Activated CD4-positive, alpha-beta T cell treated with anti-CD3 and anti-CD28 coated beads for 36 hours (primary cell): ENCODE measurements around the gene CATSPER3. TPM values are rescaled to one million over a fixed set of nuclear protein-coding genes. Genes with fewer than 3 reads are reported as not detected.

Experiments used
- ATAC-seq: fragments of 200-7000 bp; cut with Tn5 transposase; one replicate; pipeline ENCODE4 v1.10.0; 2021; ENCODE audit warnings: mild to moderate bottlenecking, moderate library complexity
- CTCF ChIA-PET: fragments of 350-600 bp; sonication (Branson Sonifier 250); formaldehyde crosslinking; loops from one replicate; lab custom pipeline; 2021; ENCODE audit warnings: antibody characterized with exemption; lab: Charles Lee
- POLR2A ChIA-PET: fragments of 350-600 bp; sonication (Branson Sonifier 250); formaldehyde crosslinking; loops from one replicate; lab custom pipeline; 2021; ENCODE audit warnings: antibody characterized with exemption, inconsistent platforms; lab: Charles Lee
- DNase-seq: peaks from one replicate; pipeline ENCODE4 v3.0.0-alpha.2; 2020
- H3K27ac Mint-ChIP-seq: one replicate; pipeline ENCODE4 v1.8.0; 2021; ENCODE audit warnings: mixed read lengths
- H3K27me3 Mint-ChIP-seq: one replicate; pipeline ENCODE4 v1.8.0; 2021; ENCODE audit warnings: mixed read lengths
- H3K36me3 Mint-ChIP-seq: one replicate; pipeline ENCODE4 v1.8.0; 2021; ENCODE audit warnings: low read depth, mixed read lengths
- H3K4me1 Mint-ChIP-seq: one replicate; pipeline ENCODE4 v1.8.0; 2021; ENCODE audit warnings: mixed read lengths
- H3K4me3 Mint-ChIP-seq: one replicate; pipeline ENCODE4 v1.8.0; 2021; ENCODE audit warnings: mild to moderate bottlenecking, moderate library complexity, mixed read lengths
- H3K9me3 Mint-ChIP-seq: one replicate; pipeline ENCODE4 v1.8.0; 2021; ENCODE audit warnings: low read depth, mixed read lengths
- intact Hi-C, 2 experiments: fragments of 100-400 bp; cut with DNase I in 1 of 2; cut with micrococcal nuclease in 1 of 2; formaldehyde crosslinking; loops; one replicate each; pipeline versions ENCODE4 v1.14.2 to v1.15.1; 2022 to 2024; cut with DNase I, micrococcal nuclease
- total RNA-seq, 2 experiments: library from RNA; stranded (reverse); gene quantifications; one replicate each; pipeline ENCODE4 v1.2.3, GENCODE V29; 2021

Gene CATSPER3
- total RNA-seq, 2 experiments from 2014 or later: 0.40 to 0.69 TPM

- ChIA-PET CTCF (interaction anchor here (0.6 kb wide), 1 partner anchor 99 kb away, joined by 3 read pairs; no protein-coding TSS in a partner anchor), POLR2A (no interaction called here)
- peaks cover 72% of the 10 kb centered on the region for H3K27me3 Mint-ChIP-seq
- peak overlapping the region; percentile 44 for H3K4me3 Mint-ChIP-seq
- intact Hi-C loops: loop anchor here (2.0 to 10.0 kb wide), 3 partner anchors 67 to 160 kb away; no protein-coding TSS in a partner anchor
- H3K36me3 Mint-ChIP-seq: peaks cover 4% of the 10 kb centered on the region
- H3K4me1 Mint-ChIP-seq: peaks cover 35% of the 10 kb centered on the region
- H3K9me3 Mint-ChIP-seq: peaks cover 4% of the 10 kb centered on the region
- no peak overlapping the region for H3K27ac Mint-ChIP-seq
- DNase-seq (no peak), ATAC-seq (no peak)
These were observed 64.3 kb downstream of the CATSPER3 start for GRCh38 chr5:135031813-135032694.

GRCh38 chr5:135032695-135032998 is 64.9 kb downstream of the CATSPER3 start:
- H3K27me3 Mint-ChIP-seq: peaks cover 73% of the 10 kb centered on the region
- DNase-seq (no peak), ATAC-seq (no peak)
- intact Hi-C loops: loop anchor here (2.0 to 10.0 kb wide), 3 partner anchors 68 to 160 kb away; no protein-coding TSS in a partner anchor
- peaks cover 4% of the 10 kb centered on the region for H3K9me3 Mint-ChIP-seq
- H3K27ac Mint-ChIP-seq: no peak overlapping the region
- ChIA-PET POLR2A (no interaction called here), CTCF (interaction anchor here (1.2 kb wide), 1 partner anchor 159 kb away, joined by 4 read pairs; no protein-coding TSS in a partner anchor)
- peak overlapping the region; percentile 44 for H3K4me3 Mint-ChIP-seq
- H3K36me3 Mint-ChIP-seq: peaks cover 2% of the 10 kb centered on the region
- H3K4me1 Mint-ChIP-seq: peaks cover 35% of the 10 kb centered on the region

GRCh38 chr5:135032999-135033861 is 65.5 kb downstream of the CATSPER3 start:
- POLR2A ChIA-PET: no interaction called here
- intact Hi-C loops: loop anchor here (2.0 to 10.0 kb wide), 3 partner anchors 68 to 159 kb away; no protein-coding TSS in a partner anchor
- CTCF ChIA-PET: interaction anchor here (0.6 to 1.2 kb wide), 4 partner anchors 129 to 328 kb away, joined by 3 to 4 read pairs (median 3); no protein-coding TSS in a partner anchor
- peak overlapping the region; percentile 62 for H3K4me3 Mint-ChIP-seq
- H3K36me3 Mint-ChIP-seq: peaks cover 2% of the 10 kb centered on the region
- H3K27me3 Mint-ChIP-seq: peaks cover 78% of the 10 kb centered on the region
- H3K4me1 Mint-ChIP-seq: peaks cover 35% of the 10 kb centered on the region
- peaks cover 4% of the 10 kb centered on the region for H3K9me3 Mint-ChIP-seq
- no peak overlapping the region for H3K27ac Mint-ChIP-seq
- peak; percentile 53 for DNase-seq
- ATAC-seq: peak; percentile 34

- H3K27ac Mint-ChIP-seq: no peak within 1 kb of the TSS
- intact Hi-C loops: loop anchor here (2.0 to 10.0 kb wide), 3 partner anchors 69 to 158 kb away; no protein-coding TSS in a partner anchor
- peaks cover 4% of the 10 kb centered on the region for H3K9me3 Mint-ChIP-seq
- DNase-seq (no peak), ATAC-seq (peak; percentile 37)
- peak within 1 kb of the TSS; percentile 63 for H3K4me3 Mint-ChIP-seq
- peaks cover 33% of the 10 kb centered on the region for H3K4me1 Mint-ChIP-seq
- POLR2A ChIA-PET: no interaction called here
- CTCF ChIA-PET: interaction anchor here (0.6 to 1.2 kb wide), 3 partner anchors 156 to 329 kb away, joined by 3 to 4 read pairs (median 3); no protein-coding TSS in a partner anchor
- peaks cover 82% of the 10 kb centered on the region for H3K27me3 Mint-ChIP-seq
- H3K36me3 Mint-ChIP-seq: peaks cover 2% of the 10 kb centered on the region
These were observed 66.2 kb downstream of the CATSPER3 start, which contains the start of gene PITX1 for GRCh38 chr5:135033901-135034235. PITX1 (minus strand) TSS chr5:135034228; CDS start chr5:135033881, 347 bp downstream.

GRCh38 chr5:135034236-135034962 is 66.7 kb downstream of the CATSPER3 start:
- no peak overlapping the region for H3K27ac Mint-ChIP-seq
- H3K36me3 Mint-ChIP-seq: peaks cover under 1% of the 10 kb centered on the region
- intact Hi-C loops: loop anchor here (5.0 to 10.0 kb wide), 2 partner anchors 120 to 158 kb away; no protein-coding TSS in a partner anchor
- ChIA-PET CTCF (no interaction called here), POLR2A (no interaction called here)
- DNase-seq: peak; percentile 70
- H3K4me1 Mint-ChIP-seq: peaks cover 30% of the 10 kb centered on the region
- peak overlapping the region; percentile 63 for H3K4me3 Mint-ChIP-seq
- ATAC-seq: peak; percentile 31
- H3K27me3 Mint-ChIP-seq: peaks cover 78% of the 10 kb centered on the region
- H3K9me3 Mint-ChIP-seq: peaks cover 3% of the 10 kb centered on the region

GRCh38 chr5:135034963-135035677 is 67.4 kb downstream of the CATSPER3 start:
- intact Hi-C loops: loop anchor here (5.0 to 10.0 kb wide), 2 partner anchors 120 to 157 kb away; no protein-coding TSS in a partner anchor
- H3K4me3 Mint-ChIP-seq: peak overlapping the region; percentile 63
- H3K27ac Mint-ChIP-seq: no peak overlapping the region
- ChIA-PET POLR2A (no interaction called here), CTCF (no interaction called here)
- no peaks in the 10 kb centered on the region for H3K9me3 Mint-ChIP-seq
- H3K27me3 Mint-ChIP-seq: peaks cover 73% of the 10 kb centered on the region
- peaks cover 26% of the 10 kb centered on the region for H3K4me1 Mint-ChIP-seq
- DNase-seq (no peak), ATAC-seq (no peak)
- H3K36me3 Mint-ChIP-seq: no peaks in the 10 kb centered on the region

GRCh38 chr5:135035678-135036030 is 67.9 kb downstream of the CATSPER3 start:
- CTCF ChIA-PET: no interaction called here

GRCh38 chr5:135036405-135036804 is 68.7 kb downstream of the CATSPER3 start:
- Mint-ChIP-seq H3K4me1 (peaks cover 17% of the 10 kb centered on the region), H3K27me3 (peaks cover 74% of the 10 kb centered on the region), H3K4me3 (no peak overlapping the region), H3K36me3 (no peaks in the 10 kb centered on the region), H3K27ac (no peak overlapping the region), H3K9me3 (no peaks in the 10 kb centered on the region)
- ATAC-seq (no peak), DNase-seq (no peak)
- intact Hi-C loops: loop anchor here in 1 of 2 experiments (10.0 kb wide), 1 partner anchor 122 kb away; no protein-coding TSS in a partner anchor
- ChIA-PET POLR2A (no interaction called here), CTCF (interaction anchor here (0.6 kb wide), 1 partner anchor 155 kb away, joined by 3 read pairs; no protein-coding TSS in a partner anchor)

More at GRCh38 chr5:135035678-135036030, 67.9 kb downstream of the CATSPER3 start:
- no peak for ATAC-seq
- Mint-ChIP-seq H3K9me3 (no peaks in the 10 kb centered on the region), H3K27ac (no peak overlapping the region), H3K36me3 (no peaks in the 10 kb centered on the region), H3K4me3 (no peak overlapping the region), H3K4me1 (peaks cover 23% of the 10 kb centered on the region), H3K27me3 (peaks cover 73% of the 10 kb centered on the region)
- no peak for DNase-seq
- intact Hi-C loops: loop anchor here in 1 of 2 experiments (10.0 kb wide), 1 partner anchor 121 kb away; no protein-coding TSS in a partner anchor
- POLR2A ChIA-PET: no interaction called here

- Mint-ChIP-seq H3K4me1 (peaks cover 9% of the 10 kb centered on the region), H3K27me3 (peaks cover 71% of the 10 kb centered on the region), H3K36me3 (no peaks in the 10 kb centered on the region), H3K27ac (no peak overlapping the region), H3K4me3 (no peak overlapping the region), H3K9me3 (no peaks in the 10 kb centered on the region)
- ATAC-seq (no peak), DNase-seq (no peak)
- intact Hi-C loops: loop anchor here in 1 of 2 experiments (10.0 kb wide), 1 partner anchor 123 kb away; no protein-coding TSS in a partner anchor
- ChIA-PET POLR2A (no interaction called here), CTCF (no interaction called here)
These were observed 70.0 kb downstream of the CATSPER3 start for GRCh38 chr5:135037519-135038204.
